GM12872 (cell line): ENCODE measurements around the gene FADS2.

Experiments used
- CTCF ChIP-seq: IDR thresholded peaks from 3 replicates; pipeline ENCODE4 v1.5.1; 2011; ENCODE audit warnings: low read depth, mild to moderate bottlenecking, low read length, moderate library complexity; ENCODE audit not compliant: insufficient read depth

FADS2 gene

GRCh38 chr11:61863548-61864081, 35.5 kb downstream of the FADS2 start:
- no peak for TF ChIP-seq CTCF

GRCh38 chr11:61864814-61865775, 37.0 kb downstream of the FADS2 start:
- no peak for TF ChIP-seq CTCF

- no peak for TF ChIP-seq CTCF
Observed at GRCh38 chr11:61866231-61866957, 38.3 kb downstream of the FADS2 start.

- no peak for TF ChIP-seq CTCF
Observed at GRCh38 chr11:61866958-61867343, 38.9 kb downstream of the FADS2 start.

- TF ChIP-seq CTCF: no peak
Observed at GRCh38 chr11:61868571-61869428, 40.7 kb downstream of the FADS2 start.

- TF ChIP-seq CTCF: no peak
Observed at GRCh38 chr11:61869429-61869707, 41.3 kb downstream of the FADS2 start.
